Hepatocyte (in vitro differentiated cells): ENCODE measurements around the gene TCEANC2.

Experiments
- EZH2 ChIP-seq: fragments of 200-600 bp; sonication (generic); IDR thresholded peaks from 2 replicates; pipeline ENCODE4 v1.6.1; 2016; ENCODE audit warnings: antibody characterized with exemption, mild to moderate bottlenecking, borderline replicate concordance
- EZH2phosphoT487 ChIP-seq: fragments of 200-600 bp; sonication (generic); IDR thresholded peaks from one replicate; pipeline ENCODE4 v1.6.1; 2018; ENCODE audit warnings: antibody characterized with exemption, mild to moderate bottlenecking, low read depth, moderate library complexity; ENCODE audit not compliant: unreplicated experiment, severe bottlenecking
- TF ChIP-seq, protein P1 (sequence below): fragments of 200-600 bp; sonication (generic); IDR thresholded peaks from 2 replicates; pipeline ENCODE4 v1.5.1; 2016; ENCODE audit warnings: antibody characterized with exemption, mild to moderate bottlenecking; ENCODE audit not compliant: poor library complexity

- TF ChIP-seq, protein P1, sequence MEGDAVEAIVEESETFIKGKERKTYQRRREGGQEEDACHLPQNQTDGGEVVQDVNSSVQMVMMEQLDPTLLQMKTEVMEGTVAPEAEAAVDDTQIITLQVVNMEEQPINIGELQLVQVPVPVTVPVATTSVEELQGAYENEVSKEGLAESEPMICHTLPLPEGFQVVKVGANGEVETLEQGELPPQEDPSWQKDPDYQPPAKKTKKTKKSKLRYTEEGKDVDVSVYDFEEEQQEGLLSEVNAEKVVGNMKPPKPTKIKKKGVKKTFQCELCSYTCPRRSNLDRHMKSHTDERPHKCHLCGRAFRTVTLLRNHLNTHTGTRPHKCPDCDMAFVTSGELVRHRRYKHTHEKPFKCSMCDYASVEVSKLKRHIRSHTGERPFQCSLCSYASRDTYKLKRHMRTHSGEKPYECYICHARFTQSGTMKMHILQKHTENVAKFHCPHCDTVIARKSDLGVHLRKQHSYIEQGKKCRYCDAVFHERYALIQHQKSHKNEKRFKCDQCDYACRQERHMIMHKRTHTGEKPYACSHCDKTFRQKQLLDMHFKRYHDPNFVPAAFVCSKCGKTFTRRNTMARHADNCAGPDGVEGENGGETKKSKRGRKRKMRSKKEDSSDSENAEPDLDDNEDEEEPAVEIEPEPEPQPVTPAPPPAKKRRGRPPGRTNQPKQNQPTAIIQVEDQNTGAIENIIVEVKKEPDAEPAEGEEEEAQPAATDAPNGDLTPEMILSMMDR, result no peak
- TF ChIP-seq EZH2 (no peak), EZH2phosphoT487 (no peak)
These were observed 50.0 kb downstream of the TCEANC2 start for GRCh38 chr1:54103414-54103813.
